LNCaP clone FGC (cell line): ENCODE data around the gene GPR68.

Experiments
- DNase-seq: peaks from one replicate; pipeline ENCODE4 v3.0.0-alpha.2; 2011; ENCODE audit warnings: low read depth
- H3K4me3 ChIP-seq: 2 replicates; pipeline ENCODE4 v1.5.1; 2011; ENCODE audit warnings: mild to moderate bottlenecking, low read depth, low read length, control low read depth
- TF ChIP-seq, protein P1 (sequence below): IDR thresholded peaks from 2 replicates; pipeline ENCODE4 v1.5.1; 2012; ENCODE audit warnings: mild to moderate bottlenecking; ENCODE audit not compliant: control insufficient read depth, insufficient read depth; ENCODE audit errors: extremely low read depth

Gene GPR68

DNA sequence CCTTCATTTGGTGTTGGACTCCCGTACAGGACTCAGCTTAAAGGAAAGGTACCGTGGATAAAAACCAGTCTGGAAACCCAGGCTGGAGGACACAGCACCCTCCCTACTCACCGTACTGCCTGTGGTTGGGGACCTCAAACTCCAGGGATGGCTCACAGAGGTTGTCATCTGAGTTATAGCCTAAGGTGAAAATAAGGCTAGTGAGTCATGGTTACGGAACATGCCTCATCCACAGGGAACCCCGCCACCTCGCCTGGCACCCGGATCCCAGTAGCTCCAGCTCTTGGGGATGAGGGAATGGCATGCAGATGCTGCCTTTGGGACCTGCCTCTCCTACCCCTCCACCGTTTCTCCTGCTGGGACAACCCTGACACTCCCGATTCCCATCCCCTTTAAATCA is 36.8 kb upstream of the GPR68 start:
- TF ChIP-seq, protein P1, sequence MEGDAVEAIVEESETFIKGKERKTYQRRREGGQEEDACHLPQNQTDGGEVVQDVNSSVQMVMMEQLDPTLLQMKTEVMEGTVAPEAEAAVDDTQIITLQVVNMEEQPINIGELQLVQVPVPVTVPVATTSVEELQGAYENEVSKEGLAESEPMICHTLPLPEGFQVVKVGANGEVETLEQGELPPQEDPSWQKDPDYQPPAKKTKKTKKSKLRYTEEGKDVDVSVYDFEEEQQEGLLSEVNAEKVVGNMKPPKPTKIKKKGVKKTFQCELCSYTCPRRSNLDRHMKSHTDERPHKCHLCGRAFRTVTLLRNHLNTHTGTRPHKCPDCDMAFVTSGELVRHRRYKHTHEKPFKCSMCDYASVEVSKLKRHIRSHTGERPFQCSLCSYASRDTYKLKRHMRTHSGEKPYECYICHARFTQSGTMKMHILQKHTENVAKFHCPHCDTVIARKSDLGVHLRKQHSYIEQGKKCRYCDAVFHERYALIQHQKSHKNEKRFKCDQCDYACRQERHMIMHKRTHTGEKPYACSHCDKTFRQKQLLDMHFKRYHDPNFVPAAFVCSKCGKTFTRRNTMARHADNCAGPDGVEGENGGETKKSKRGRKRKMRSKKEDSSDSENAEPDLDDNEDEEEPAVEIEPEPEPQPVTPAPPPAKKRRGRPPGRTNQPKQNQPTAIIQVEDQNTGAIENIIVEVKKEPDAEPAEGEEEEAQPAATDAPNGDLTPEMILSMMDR, result no peak
- no peak for DNase-seq
- no peak overlapping the region for H3K4me3 ChIP-seq

DNA sequence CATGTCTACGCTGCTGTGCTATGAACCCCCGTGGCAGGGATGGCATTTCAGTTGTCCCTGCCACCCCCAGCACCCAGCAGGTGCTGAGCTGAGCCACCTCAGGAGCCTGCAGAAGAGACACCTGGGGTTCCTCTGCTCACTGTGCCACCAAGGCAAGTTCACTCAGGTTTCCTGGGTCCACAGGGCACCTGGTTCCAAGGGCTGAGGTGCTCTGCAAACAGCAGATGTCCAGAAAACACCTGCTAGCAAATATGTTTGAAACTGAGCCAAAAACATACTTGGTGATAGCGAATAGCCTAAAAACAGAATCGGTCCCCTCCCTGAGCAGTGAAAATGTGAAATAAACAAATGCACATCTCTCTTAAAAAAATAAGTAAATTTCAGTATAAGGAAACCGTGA is 35.6 kb upstream of the GPR68 start:
- TF ChIP-seq, protein P1, result no peak
- H3K4me3 ChIP-seq, result no peak overlapping the region
- DNase-seq, result no peak

DNA sequence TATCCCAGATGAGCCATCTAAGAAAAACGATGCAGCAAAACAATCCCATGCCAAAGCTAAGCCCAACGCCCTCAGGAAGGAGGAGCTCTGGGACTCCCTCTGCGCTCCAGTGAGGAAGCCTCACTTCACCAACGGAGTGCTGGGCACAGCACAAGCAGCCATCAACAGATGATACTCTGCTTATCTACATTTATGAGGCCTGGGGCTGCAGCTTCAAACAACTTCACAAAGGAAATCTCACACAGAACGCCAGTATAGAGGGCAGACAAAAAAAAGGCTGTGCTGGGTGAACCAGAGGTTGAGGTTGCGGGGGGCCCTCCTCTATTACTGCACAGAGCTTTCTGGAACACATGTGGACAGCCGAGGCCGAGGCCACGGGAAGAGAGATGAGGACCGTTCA is 34.9 kb upstream of the GPR68 start:
- no peak for DNase-seq
- H3K4me3 ChIP-seq, result no peak overlapping the region
- TF ChIP-seq, protein P1, result no peak

DNA sequence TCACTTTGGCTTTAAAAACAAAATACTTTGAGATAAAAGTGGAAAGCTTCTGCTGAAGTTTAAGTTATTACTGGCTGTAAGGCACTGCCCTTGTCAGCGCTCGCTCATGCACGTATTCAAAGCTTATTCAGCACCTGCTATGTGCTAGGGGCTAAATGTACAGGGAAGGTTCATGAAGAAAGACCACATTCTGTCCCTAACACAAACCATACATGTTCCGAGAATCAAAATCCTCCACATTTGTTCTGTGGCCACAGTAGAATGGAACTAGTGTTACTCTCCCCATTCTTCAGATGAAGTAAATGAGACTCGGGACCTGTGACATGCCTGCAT is 33.8 kb upstream of the GPR68 start:
- H3K4me3 ChIP-seq, result no peak overlapping the region
- TF ChIP-seq, protein P1, result no peak

DNA sequence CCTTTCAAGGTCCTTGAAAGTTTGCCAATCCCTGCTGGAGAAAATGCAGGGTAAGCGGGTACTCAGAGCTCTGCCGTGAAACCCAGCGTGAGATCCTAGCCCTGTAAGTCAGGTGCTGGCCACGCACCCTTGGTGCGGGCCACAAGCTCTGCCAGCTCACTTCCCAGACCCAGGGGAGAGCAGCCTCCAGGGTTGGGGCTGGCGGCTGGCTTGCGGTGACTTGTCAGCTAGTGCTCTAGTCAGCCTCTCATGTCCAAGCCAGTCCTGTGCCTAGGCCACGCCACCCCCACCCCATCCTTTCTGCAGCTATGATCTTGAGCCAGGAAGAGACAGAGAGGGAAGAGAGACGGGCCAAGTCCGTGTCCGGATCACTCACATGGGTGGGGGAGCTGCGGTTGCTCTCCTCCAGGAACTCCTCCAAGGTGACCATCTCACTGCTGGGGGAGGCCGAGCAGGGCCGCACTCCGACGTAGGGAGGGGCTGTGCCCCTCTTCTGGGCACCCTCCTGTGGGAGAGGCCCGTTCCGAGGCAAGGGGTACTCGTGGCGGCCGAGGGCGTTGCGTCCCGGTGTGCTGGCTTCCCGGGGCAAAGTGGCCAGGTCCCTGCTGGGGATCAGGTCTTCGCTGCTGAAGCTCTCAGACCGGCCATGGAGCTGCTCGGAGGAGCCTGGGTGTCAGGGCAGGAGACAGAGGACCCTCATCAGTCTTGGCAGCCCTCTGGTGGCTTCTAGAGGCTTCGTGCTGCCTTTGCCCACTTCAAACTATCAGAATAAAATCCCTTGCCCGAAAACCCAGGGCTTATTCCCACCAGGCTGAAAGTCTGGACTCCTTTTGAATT is 33.3 kb upstream of the GPR68 start:
- no peak for DNase-seq
- no peak overlapping the region for H3K4me3 ChIP-seq
- TF ChIP-seq, protein P1, result no peak

More for the DNA sequence above, 33.8 kb upstream of the GPR68 start:
- no peak for DNase-seq

DNA sequence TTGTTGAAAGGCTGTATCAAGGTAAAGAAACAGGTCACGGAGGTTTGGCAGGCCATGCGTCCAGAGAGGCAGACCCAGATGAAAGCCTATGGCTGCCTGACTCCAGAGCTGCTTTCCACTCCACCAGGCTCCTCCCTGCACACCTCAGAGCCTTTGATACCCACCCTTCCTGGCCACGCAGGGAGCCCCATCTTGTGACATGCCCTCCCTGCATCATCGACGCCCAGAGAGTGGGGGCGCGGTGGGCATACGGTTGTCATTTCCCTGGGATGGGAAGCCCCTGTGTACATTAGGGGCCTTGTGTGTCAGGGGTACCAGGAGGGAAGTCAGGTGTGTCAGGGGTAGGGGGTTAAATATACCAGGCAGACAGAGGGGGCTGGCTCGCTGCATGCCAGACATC is 30.3 kb upstream of the GPR68 start:
- no peak overlapping the region for H3K4me3 ChIP-seq

DNA sequence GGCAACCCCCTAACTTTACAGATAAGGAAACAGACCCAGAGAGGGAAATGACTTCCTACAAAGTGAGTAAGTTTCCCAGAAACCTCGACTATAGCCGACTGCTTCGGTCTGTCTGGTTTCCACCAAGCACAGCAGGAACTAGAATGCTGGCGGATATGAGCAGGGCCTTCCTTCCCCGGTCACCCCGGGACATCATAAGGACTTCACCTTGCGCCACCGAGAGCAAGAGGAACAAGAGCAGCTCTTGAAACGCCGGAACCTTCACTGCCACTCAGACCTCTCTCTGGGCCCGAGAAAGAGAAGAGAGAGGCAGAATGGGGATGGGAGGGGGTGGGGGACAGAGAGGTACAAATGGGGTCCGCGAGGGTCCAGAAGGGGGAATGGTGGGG is 29.4 kb upstream of the GPR68 start:
- TF ChIP-seq, protein P1, result no peak
- H3K4me3 ChIP-seq, result no peak overlapping the region
- DNase-seq, result no peak

More for the DNA sequence above, 30.3 kb upstream of the GPR68 start:
- TF ChIP-seq, protein P1, result no peak
- no peak for DNase-seq
